HEK293 (cell line): ENCODE results near the gene SSTR5.

Experiments used
- BCL11B ChIP-seq: fragments of 450-650 bp; formaldehyde crosslinking; IDR thresholded peaks from 2 replicates; pipeline ENCODE4 v1.5.1; 2016; ENCODE audit warnings: low read depth, missing biosample characterization, missing genetic modification characterization
- HOXD13 ChIP-seq: sonication (generic); formaldehyde crosslinking; IDR thresholded peaks from 2 replicates; pipeline ENCODE4 v1.8.0; 2022; ENCODE audit warnings: missing genetic modification reagents, borderline replicate concordance
- IKZF3 ChIP-seq: fragments of 450-650 bp; IDR thresholded peaks from 2 replicates; pipeline ENCODE4 v1.5.0; 2018; ENCODE audit warnings: missing biosample characterization, mild to moderate bottlenecking, missing genetic modification characterization, moderate library complexity
- KLF16 ChIP-seq: fragments of 450-650 bp; formaldehyde crosslinking; IDR thresholded peaks from 2 replicates; pipeline ENCODE4 v1.5.1; 2017; ENCODE audit warnings: missing biosample characterization, missing genetic modification characterization
- KLF17 ChIP-seq: fragments of 450-650 bp; formaldehyde crosslinking; IDR thresholded peaks from 2 replicates; pipeline ENCODE4 v1.5.1; 2016; ENCODE audit warnings: missing biosample characterization, missing genetic modification characterization
- PRDM2 ChIP-seq: fragments of 450-650 bp; formaldehyde crosslinking; IDR thresholded peaks from 2 replicates; pipeline ENCODE4 v1.5.1; 2016; ENCODE audit warnings: missing biosample characterization, missing genetic modification characterization, borderline replicate concordance
- PRDM4 ChIP-seq: fragments of 450-650 bp; formaldehyde crosslinking; IDR thresholded peaks from 2 replicates; pipeline ENCODE4 v1.5.1; 2017; ENCODE audit warnings: missing biosample characterization, missing genetic modification characterization
- SCRT2 ChIP-seq: fragments of 450-650 bp; formaldehyde crosslinking; IDR thresholded peaks from 2 replicates; pipeline ENCODE4 v1.5.1; 2016; ENCODE audit warnings: missing biosample characterization, missing genetic modification characterization
- SP7 ChIP-seq: fragments of 450-650 bp; formaldehyde crosslinking; IDR thresholded peaks from 2 replicates; pipeline ENCODE4 v1.5.1; 2016; ENCODE audit warnings: missing biosample characterization, missing genetic modification characterization
- ZFP41 ChIP-seq: fragments of 450-650 bp; formaldehyde crosslinking; IDR thresholded peaks from 2 replicates; pipeline ENCODE4 v1.5.1; 2016; ENCODE audit warnings: missing biosample characterization, missing genetic modification characterization, borderline replicate concordance
- ZIC2 ChIP-seq: fragments of 450-650 bp; formaldehyde crosslinking; IDR thresholded peaks from 2 replicates; pipeline ENCODE4 v1.5.1; 2016; ENCODE audit warnings: missing biosample characterization, missing genetic modification characterization
- ZNF169 ChIP-seq: fragments of 450-650 bp; formaldehyde crosslinking; IDR thresholded peaks from 2 replicates; pipeline ENCODE4 v1.5.1; 2016; ENCODE audit warnings: missing biosample characterization, missing genetic modification characterization
- ZNF174 ChIP-seq: fragments of 450-650 bp; formaldehyde crosslinking; IDR thresholded peaks from 2 replicates; pipeline ENCODE4 v1.5.0; 2017; ENCODE audit warnings: missing biosample characterization, mild to moderate bottlenecking, missing genetic modification characterization
- ZNF18 ChIP-seq: fragments of 450-650 bp; formaldehyde crosslinking; IDR thresholded peaks from 2 replicates; pipeline ENCODE4 v1.5.1; 2016; ENCODE audit warnings: missing biosample characterization, missing genetic modification characterization
- ZNF26 ChIP-seq: fragments of 450-650 bp; formaldehyde crosslinking; IDR thresholded peaks from 2 replicates; pipeline ENCODE4 v1.5.1; 2016; ENCODE audit warnings: missing biosample characterization, missing genetic modification characterization
- ZNF391 ChIP-seq: fragments of 450-650 bp; formaldehyde crosslinking; IDR thresholded peaks from 2 replicates; pipeline ENCODE4 v1.5.1; 2016; ENCODE audit warnings: low read depth, missing biosample characterization, missing genetic modification characterization, borderline replicate concordance
- ZNF394 ChIP-seq: fragments of 450-650 bp; formaldehyde crosslinking; IDR thresholded peaks from 2 replicates; pipeline ENCODE4 v1.5.1; 2016; ENCODE audit warnings: missing biosample characterization, missing genetic modification characterization, mild to moderate bottlenecking, moderate library complexity, borderline replicate concordance
- ZNF558 ChIP-seq: fragments of 450-650 bp; formaldehyde crosslinking; IDR thresholded peaks from 2 replicates; pipeline ENCODE4 v1.5.1; 2016; ENCODE audit warnings: missing biosample characterization, missing genetic modification characterization
- ZNF600 ChIP-seq: fragments of 450-650 bp; formaldehyde crosslinking; IDR thresholded peaks from 2 replicates; pipeline ENCODE4 v1.5.1; 2016; ENCODE audit warnings: missing biosample characterization, missing genetic modification characterization
- ZNF639 ChIP-seq: fragments of 450-650 bp; formaldehyde crosslinking; IDR thresholded peaks from 2 replicates; pipeline ENCODE4 v1.5.1; 2016; ENCODE audit warnings: missing biosample characterization, missing genetic modification characterization
- ZNF777 ChIP-seq: fragments of 450-650 bp; formaldehyde crosslinking; IDR thresholded peaks from 2 replicates; pipeline ENCODE4 v1.5.1; 2017; ENCODE audit warnings: missing biosample characterization, missing genetic modification characterization, borderline replicate concordance
- ZSCAN16 ChIP-seq: fragments of 450-650 bp; formaldehyde crosslinking; IDR thresholded peaks from 2 replicates; pipeline ENCODE4 v1.5.1; 2016; ENCODE audit warnings: missing biosample characterization, missing genetic modification characterization
- ZSCAN30 ChIP-seq: fragments of 450-650 bp; IDR thresholded peaks from 2 replicates; pipeline ENCODE4 v1.5.1; 2018; ENCODE audit warnings: missing biosample characterization, mild to moderate bottlenecking, missing genetic modification characterization, moderate library complexity
- ZSCAN4 ChIP-seq: fragments of 450-650 bp; formaldehyde crosslinking; IDR thresholded peaks from 2 replicates; pipeline ENCODE4 v1.5.1; 2017; ENCODE audit warnings: missing biosample characterization, missing genetic modification characterization

The SSTR5 gene

GRCh38 chr16:1070084-1070863 lies 2.3 kb upstream of the SSTR5 start (continued):
- no peak for TF ChIP-seq PRDM4 (tag by site-specific recombination)
- TF ChIP-seq ZNF18 = no peak
- no peak for TF ChIP-seq ZSCAN4 (tag by site-specific recombination)
- TF ChIP-seq ZNF394 (tag by site-specific recombination) = no peak
- no peak for TF ChIP-seq KLF17 (tag by site-specific recombination)
- TF ChIP-seq HOXD13 (CRISPR knock-in tag) = no peak
- peak; percentile 100 for TF ChIP-seq ZIC2 (tag by site-specific recombination)
- no peak for TF ChIP-seq KLF16
- TF ChIP-seq ZNF639 (tag by site-specific recombination) = no peak
- TF ChIP-seq ZNF777 = no peak
- no peak for TF ChIP-seq IKZF3 (tag by site-specific recombination)
- no peak for TF ChIP-seq ZNF26 (tag by site-specific recombination)
- TF ChIP-seq ZFP41 = no peak
- no peak for TF ChIP-seq ZNF558
- TF ChIP-seq ZNF169 (tag by site-specific recombination) = no peak
- TF ChIP-seq ZSCAN16 = no peak
- TF ChIP-seq ZNF391 = no peak
- no peak for TF ChIP-seq ZNF174
- no peak for TF ChIP-seq PRDM2 (tag by site-specific recombination)
- TF ChIP-seq SCRT2 (tag by site-specific recombination) = no peak
- no peak for TF ChIP-seq SP7 (tag by site-specific recombination)
- TF ChIP-seq BCL11B (tag by site-specific recombination) = no peak
- no peak for TF ChIP-seq ZSCAN30
- peak; percentile 45; the same call in 1 of the 2 replicates for TF ChIP-seq ZNF600
